ENCODE measurements around the gene BANP. TPM values are rescaled to one million over a fixed set of nuclear protein-coding genes. Genes with fewer than 3 reads are reported as not detected.

Gene BANP
- total and polyA plus RNA-seq, 2 donors (not counting 1 experiment from before 2014, with no cell fraction given): 9.3 to 31.0 TPM

GRCh38 chr16:88045820-88046303 is 94.6 kb downstream of the BANP start:
- H3K79me2 ChIP-seq (ENCODE audit: control insufficient read depth, insufficient read depth, low read length): no peaks in the 10 kb centered on the region
- no peaks in the 10 kb centered on the region for H3K9me3 ChIP-seq (ENCODE audit: control insufficient read depth, insufficient read depth, low read depth, low read length)
- H3K27me3 ChIP-seq (ENCODE audit: control insufficient read depth, insufficient read depth, low read length): no peaks in the 10 kb centered on the region
- TF ChIP-seq, protein P1, sequence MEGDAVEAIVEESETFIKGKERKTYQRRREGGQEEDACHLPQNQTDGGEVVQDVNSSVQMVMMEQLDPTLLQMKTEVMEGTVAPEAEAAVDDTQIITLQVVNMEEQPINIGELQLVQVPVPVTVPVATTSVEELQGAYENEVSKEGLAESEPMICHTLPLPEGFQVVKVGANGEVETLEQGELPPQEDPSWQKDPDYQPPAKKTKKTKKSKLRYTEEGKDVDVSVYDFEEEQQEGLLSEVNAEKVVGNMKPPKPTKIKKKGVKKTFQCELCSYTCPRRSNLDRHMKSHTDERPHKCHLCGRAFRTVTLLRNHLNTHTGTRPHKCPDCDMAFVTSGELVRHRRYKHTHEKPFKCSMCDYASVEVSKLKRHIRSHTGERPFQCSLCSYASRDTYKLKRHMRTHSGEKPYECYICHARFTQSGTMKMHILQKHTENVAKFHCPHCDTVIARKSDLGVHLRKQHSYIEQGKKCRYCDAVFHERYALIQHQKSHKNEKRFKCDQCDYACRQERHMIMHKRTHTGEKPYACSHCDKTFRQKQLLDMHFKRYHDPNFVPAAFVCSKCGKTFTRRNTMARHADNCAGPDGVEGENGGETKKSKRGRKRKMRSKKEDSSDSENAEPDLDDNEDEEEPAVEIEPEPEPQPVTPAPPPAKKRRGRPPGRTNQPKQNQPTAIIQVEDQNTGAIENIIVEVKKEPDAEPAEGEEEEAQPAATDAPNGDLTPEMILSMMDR (conservative IDR thresholded peaks at IDR 0.05 in 1 of 2, IDR thresholded peaks at IDR 0.05 in 1 of 2; ENCODE audit: low read depth in 1 of 2, low read length in 2 of 2): no peak
- TF ChIP-seq EZH2 (IDR thresholded peaks at IDR 0.05; ENCODE audit: low read length, missing control alignments): no peak
- DNase-seq (ENCODE audit: low read depth in 2 of 2): no peak
- no peak overlapping the region for H3K9ac ChIP-seq (ENCODE audit: insufficient read depth, low read length)
- H3K4me2 ChIP-seq (ENCODE audit: extremely low read depth, insufficient read depth, low read length): no peak overlapping the region
- H3K27ac ChIP-seq (ENCODE audit: insufficient read depth, low read length): no peak overlapping the region
- H4K20me1 ChIP-seq (ENCODE audit: control insufficient read depth, extremely low read depth, insufficient read depth, low read length): no peaks in the 10 kb centered on the region
- no peaks in the 10 kb centered on the region for H3K4me1 ChIP-seq (ENCODE audit: control insufficient read depth, extremely low read depth, insufficient read depth, low read length)
- H3K36me3 ChIP-seq (ENCODE audit: control insufficient read depth, insufficient read depth, low read length): no peaks in the 10 kb centered on the region
- no peak overlapping the region for H2AFZ ChIP-seq (ENCODE audit: low read length)
- H3K4me3 ChIP-seq (replicated peaks in 1 of 4; ENCODE audit: control extremely low read depth in 1 of 4, insufficient read depth in 1 of 4, low read depth in 3 of 4, low read length in 4 of 4): no peak overlapping the region

GRCh38 chr16:88047462-88047861 is 96.2 kb downstream of the BANP start:
- Histone ChIP-seq H3K79me2 (ENCODE audit: control insufficient read depth, insufficient read depth, low read length) (no peaks in the 10 kb centered on the region), H2AFZ (ENCODE audit: low read length) (no peak overlapping the region), H3K9ac (ENCODE audit: insufficient read depth, low read length) (no peak overlapping the region), H3K4me2 (ENCODE audit: extremely low read depth, insufficient read depth, low read length) (no peak overlapping the region), H3K4me1 (ENCODE audit: control insufficient read depth, extremely low read depth, insufficient read depth, low read length) (no peaks in the 10 kb centered on the region), H3K9me3 (ENCODE audit: control insufficient read depth, insufficient read depth, low read depth, low read length) (no peaks in the 10 kb centered on the region), H3K27me3 (ENCODE audit: control insufficient read depth, insufficient read depth, low read length) (no peaks in the 10 kb centered on the region), H3K27ac (ENCODE audit: insufficient read depth, low read length) (no peak overlapping the region), H4K20me1 (ENCODE audit: control insufficient read depth, extremely low read depth, insufficient read depth, low read length) (no peaks in the 10 kb centered on the region), H3K36me3 (ENCODE audit: control insufficient read depth, insufficient read depth, low read length) (no peaks in the 10 kb centered on the region), H3K4me3 (replicated peaks in 1 of 4; ENCODE audit: control extremely low read depth in 1 of 4, insufficient read depth in 1 of 4, low read depth in 3 of 4, low read length in 4 of 4) (no peak overlapping the region)
- no peak for DNase-seq (ENCODE audit: low read depth in 2 of 2)
- TF ChIP-seq, protein P1 (conservative IDR thresholded peaks at IDR 0.05 in 1 of 2, IDR thresholded peaks at IDR 0.05 in 1 of 2; ENCODE audit: low read depth in 1 of 2, low read length in 2 of 2): no peak
- no peak for TF ChIP-seq EZH2 (IDR thresholded peaks at IDR 0.05; ENCODE audit: low read length, missing control alignments)

DNA sequence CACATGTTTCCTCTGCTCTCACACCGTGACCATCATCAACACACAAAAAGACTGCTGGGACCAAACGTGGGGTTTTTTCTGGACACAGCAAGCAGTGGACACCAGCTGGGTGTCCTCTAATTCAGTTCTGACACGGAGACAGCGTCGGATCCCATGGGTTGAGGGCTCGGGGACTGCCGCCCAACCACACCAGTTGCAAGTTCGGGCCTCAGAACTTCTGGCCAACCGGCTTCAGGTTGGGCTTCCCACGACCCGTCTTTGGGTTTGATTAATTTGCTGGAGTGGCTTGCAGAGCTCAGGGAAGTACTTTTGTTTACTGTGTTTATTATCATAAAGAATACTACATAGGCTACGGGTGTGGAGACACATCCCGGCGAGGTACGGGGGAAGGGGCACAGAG is 97.8 kb downstream of the BANP start:
- no peak overlapping the region for H3K9ac ChIP-seq (ENCODE audit: insufficient read depth, low read length)
- H3K27ac ChIP-seq (ENCODE audit: insufficient read depth, low read length): no peak overlapping the region
- H4K20me1 ChIP-seq (ENCODE audit: control insufficient read depth, extremely low read depth, insufficient read depth, low read length): no peaks in the 10 kb centered on the region
- no peaks in the 10 kb centered on the region for H3K79me2 ChIP-seq (ENCODE audit: control insufficient read depth, insufficient read depth, low read length)
- H3K4me2 ChIP-seq (ENCODE audit: extremely low read depth, insufficient read depth, low read length): no peak overlapping the region
- no peaks in the 10 kb centered on the region for H3K27me3 ChIP-seq (ENCODE audit: control insufficient read depth, insufficient read depth, low read length)
- no peaks in the 10 kb centered on the region for H3K9me3 ChIP-seq (ENCODE audit: control insufficient read depth, insufficient read depth, low read depth, low read length)
- no peak overlapping the region for H3K4me3 ChIP-seq (replicated peaks in 1 of 4; ENCODE audit: control extremely low read depth in 1 of 4, insufficient read depth in 1 of 4, low read depth in 3 of 4, low read length in 4 of 4)
- H2AFZ ChIP-seq (ENCODE audit: low read length): no peak overlapping the region
- DNase-seq (ENCODE audit: low read depth in 2 of 2): no peak
- TF ChIP-seq, protein P1 (conservative IDR thresholded peaks at IDR 0.05 in 1 of 2, IDR thresholded peaks at IDR 0.05 in 1 of 2; ENCODE audit: low read depth in 1 of 2, low read length in 2 of 2): no peak
- TF ChIP-seq EZH2 (IDR thresholded peaks at IDR 0.05; ENCODE audit: low read length, missing control alignments): no peak
- H3K4me1 ChIP-seq (ENCODE audit: control insufficient read depth, extremely low read depth, insufficient read depth, low read length): no peaks in the 10 kb centered on the region
- H3K36me3 ChIP-seq (ENCODE audit: control insufficient read depth, insufficient read depth, low read length): no peaks in the 10 kb centered on the region

All from fibroblast of lung (primary cell).